PFSK-1 (cell line): Measurements from ENCODE around the gene RERE.

Source experiments
- POLR2AphosphoS5 ChIP-seq: IDR thresholded peaks from 2 replicates; pipeline ENCODE4 v1.6.1; 2012; ENCODE audit warnings: low read depth, mild to moderate bottlenecking, control low read depth, low read length, moderate library complexity
- REST ChIP-seq, 2 experiments: IDR thresholded peaks; 2 replicates each; pipeline versions ENCODE4 v1.6.1 to v1.8.0; 2011 to 2012; ENCODE audit warnings: low read depth in 2 of 2, low read length in 2 of 2, control low read depth in 1 of 2, inconsistent platforms in 1 of 2, mild to moderate bottlenecking in 1 of 2, moderate library complexity in 1 of 2; ENCODE audit not compliant: insufficient read depth in 1 of 2
- SIN3A ChIP-seq: IDR thresholded peaks from 2 replicates; pipeline ENCODE4 v1.6.1; 2012; ENCODE audit warnings: mild to moderate bottlenecking, low read length, moderate library complexity, borderline replicate concordance; ENCODE audit not compliant: insufficient read depth

GRCh38 chr1:8512504-8512903 is 304.9 kb downstream of the RERE start:
- no peak for TF ChIP-seq POLR2AphosphoS5
- TF ChIP-seq SIN3A = no peak
- TF ChIP-seq REST (IDR thresholded peaks at IDR 0.05; ENCODE audit: insufficient read depth in 1 of 2, low read depth in 2 of 2, low read length in 2 of 2) = no peak
